OCI-LY3 (cell line): ENCODE measurements around the gene EGFL7.

Experiments
- H2AFZ ChIP-seq: fragments of 200-600, 300-600 bp; shearing (Covaris generic); 2 replicates; pipeline ENCODE4 v1.6.0; 2014; ENCODE audit warnings: antibody characterized with exemption, low read depth, low read length
- H3K27ac ChIP-seq: fragments of 200-600, 300-600 bp; sonication (generic); 2 replicates; pipeline ENCODE4 v1.5.1; 2014; ENCODE audit warnings: mild to moderate bottlenecking, low read length, moderate library complexity, mixed read lengths
- H3K27me3 ChIP-seq: fragments of 200-600, 300-600 bp; sonication (generic); 2 replicates; pipeline ENCODE4 v1.6.1; 2014; ENCODE audit warnings: low read depth, low read length, mixed read lengths
- H3K36me3 ChIP-seq: fragments of 200-600, 300-600 bp; sonication (generic); replicated peaks from 2 replicates; pipeline ENCODE3; 2014; ENCODE audit warnings: low read depth, low read length, mixed read lengths
- H3K4me1 ChIP-seq: fragments of 300-600, 200-600 bp; sonication (generic); 2 replicates; pipeline ENCODE4 v1.6.1; 2014; ENCODE audit warnings: low read length, mixed read lengths
- H3K4me2 ChIP-seq: fragments of 200-600, 300-600 bp; sonication (generic); 2 replicates; pipeline ENCODE4 v1.6.1; 2014; ENCODE audit warnings: low read length, mixed read lengths
- H3K4me3 ChIP-seq: fragments of 300-600, 200-600 bp; sonication (generic); 2 replicates; pipeline ENCODE4 v1.5.1; 2014; ENCODE audit warnings: antibody characterized with exemption, mild to moderate bottlenecking, low read length, moderate library complexity
- H3K79me2 ChIP-seq: fragments of 300-600, 200-600 bp; shearing (Covaris generic); 2 replicates; pipeline ENCODE4 v1.6.1; 2014; ENCODE audit warnings: mild to moderate bottlenecking, low read length, mixed read lengths
- H3K9ac ChIP-seq: fragments of 300-600, 200-600 bp; shearing (Covaris generic); 2 replicates; pipeline ENCODE4 v1.6.0; 2014; ENCODE audit warnings: mild to moderate bottlenecking, low read length, moderate library complexity
- H3K9me3 ChIP-seq: fragments of 200-600, 300-600 bp; shearing (Covaris generic); 2 replicates; pipeline ENCODE4 v1.6.1; 2014; ENCODE audit warnings: low read length, mixed read lengths; ENCODE audit not compliant: insufficient read depth
- H4K20me1 ChIP-seq: fragments of 200-600, 300-600 bp; sonication (generic); 2 replicates; pipeline ENCODE4 v1.6.1; 2016; ENCODE audit warnings: low read length, mixed read lengths; ENCODE audit not compliant: insufficient read depth
- CTCF ChIP-seq: fragments of 200-600, 300-600 bp; sonication (generic); IDR thresholded peaks from 2 replicates; pipeline ENCODE4 v1.5.1; 2014; ENCODE audit warnings: antibody characterized with exemption, low read length, low read depth
- EZH2phosphoT487 ChIP-seq: fragments of 200-600 bp; shearing (Covaris generic); IDR thresholded peaks from 2 replicates; pipeline ENCODE4 v1.6.1; 2018; ENCODE audit warnings: antibody characterized with exemption, mixed run types, low read depth

EGFL7 gene

DNA sequence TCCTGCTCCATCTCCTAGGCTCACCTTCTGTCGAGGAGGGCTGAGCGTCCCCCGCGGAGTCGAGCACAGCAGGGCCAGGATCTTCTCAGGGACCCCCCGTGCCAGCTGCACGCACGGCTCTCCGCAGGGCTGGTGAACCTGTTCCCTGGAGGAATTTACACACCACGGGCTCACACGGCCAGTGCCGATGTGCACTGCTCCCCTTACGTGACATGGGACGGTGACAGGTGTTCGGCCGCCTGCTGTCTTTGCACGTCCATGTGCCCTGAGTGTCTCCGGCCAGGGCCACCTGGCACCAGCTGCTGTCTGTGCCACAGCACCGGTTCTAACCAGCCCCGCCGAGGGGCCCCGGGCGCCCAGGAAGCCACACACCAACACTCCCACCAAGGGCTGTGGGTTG, 33.2 kb downstream of the EGFL7 start:
- Histone ChIP-seq H3K4me3 (peak overlapping the region; percentile 13; the same call in 1 of the 2 replicates), H3K27ac (no peak overlapping the region), H3K27me3 (peaks cover 36% of the 10 kb centered on the region), H3K4me1 (peaks cover 47% of the 10 kb centered on the region), H3K79me2 (no peaks in the 10 kb centered on the region), H3K9ac (no peak overlapping the region), H3K36me3 (no peaks in the 10 kb centered on the region), H3K9me3 (no peaks in the 10 kb centered on the region), H4K20me1 (no peaks in the 10 kb centered on the region), H2AFZ (no peak overlapping the region), H3K4me2 (peak overlapping the region; percentile 54)
- TF ChIP-seq EZH2phosphoT487 (no peak), CTCF (no peak)

- Histone ChIP-seq H3K9ac (no peak overlapping the region), H3K79me2 (no peaks in the 10 kb centered on the region), H3K4me3 (no peak overlapping the region), H4K20me1 (no peaks in the 10 kb centered on the region), H3K9me3 (no peaks in the 10 kb centered on the region), H3K4me1 (peaks cover 53% of the 10 kb centered on the region), H3K27me3 (peaks cover 42% of the 10 kb centered on the region), H3K36me3 (no peaks in the 10 kb centered on the region), H2AFZ (no peak overlapping the region), H3K27ac (no peak overlapping the region), H3K4me2 (peak overlapping the region; percentile 54; the same call in 1 of the 2 replicates)
- TF ChIP-seq EZH2phosphoT487 (no peak), CTCF (no peak)
Measured at GRCh38 chr9:136696502-136696901, 33.8 kb downstream of the EGFL7 start.

DNA sequence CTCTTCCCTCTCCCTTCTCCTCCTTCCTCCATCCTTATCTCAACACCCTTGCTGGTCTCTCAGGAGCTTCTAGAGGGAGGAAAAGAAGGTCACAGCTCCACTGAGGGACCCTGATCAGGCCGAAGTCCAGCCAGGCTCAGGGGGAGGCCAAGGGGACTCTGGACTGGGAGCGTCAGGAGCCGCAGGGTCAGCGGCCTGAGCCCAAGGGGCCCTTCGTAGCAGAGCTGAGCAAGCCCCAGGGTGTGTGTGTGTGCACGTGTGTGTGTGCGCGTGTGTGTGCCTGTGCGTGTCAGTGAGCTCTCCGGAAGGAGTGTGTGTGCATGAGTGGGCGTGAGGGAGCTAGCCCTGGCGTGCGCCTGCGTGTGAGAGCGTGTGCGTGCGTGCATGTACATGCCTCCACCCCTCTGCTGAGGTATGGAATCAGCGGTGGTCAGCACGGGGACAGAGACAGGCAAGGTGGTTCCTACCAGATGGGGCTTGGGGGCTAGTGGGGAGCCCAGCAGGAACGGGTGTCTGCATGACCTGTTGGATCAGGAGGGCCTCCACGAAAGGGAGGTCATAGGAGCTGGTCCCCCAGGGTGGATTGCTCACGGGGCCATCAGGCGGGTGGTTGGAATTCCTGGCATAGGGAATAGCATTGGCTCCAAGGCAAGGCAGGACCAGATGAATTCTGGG, 34.6 kb downstream of the EGFL7 start:
- Histone ChIP-seq H3K4me2 (peak overlapping the region; percentile 36), H4K20me1 (no peaks in the 10 kb centered on the region), H3K27ac (no peak overlapping the region), H3K79me2 (no peaks in the 10 kb centered on the region), H3K9ac (no peak overlapping the region), H3K27me3 (peaks cover 45% of the 10 kb centered on the region), H3K36me3 (no peaks in the 10 kb centered on the region), H3K4me3 (no peak overlapping the region), H3K9me3 (no peaks in the 10 kb centered on the region), H2AFZ (no peak overlapping the region), H3K4me1 (peaks cover 55% of the 10 kb centered on the region)
- TF ChIP-seq EZH2phosphoT487: no peak
- TF ChIP-seq CTCF: no peak

GRCh38 chr9:136697821-136698526, 35.3 kb downstream of the EGFL7 start:
- TF ChIP-seq EZH2phosphoT487 (no peak), CTCF (no peak)
- no peaks in the 10 kb centered on the region for H3K36me3 ChIP-seq
- peaks cover 45% of the 10 kb centered on the region for H3K27me3 ChIP-seq
- no peak overlapping the region for H3K4me3 ChIP-seq
- H4K20me1 ChIP-seq: no peaks in the 10 kb centered on the region
- no peaks in the 10 kb centered on the region for H3K9me3 ChIP-seq
- H2AFZ ChIP-seq: no peak overlapping the region
- H3K4me1 ChIP-seq: peaks cover 55% of the 10 kb centered on the region
- H3K9ac ChIP-seq: no peak overlapping the region
- peak overlapping the region; percentile 36 for H3K4me2 ChIP-seq
- no peaks in the 10 kb centered on the region for H3K79me2 ChIP-seq
- no peak overlapping the region for H3K27ac ChIP-seq
